HG03439 (cell line): Measurements from ENCODE around the gene KIRREL3.

Experiments used
- ATAC-seq: cut with Tn5 transposase; IDR thresholded peaks from one replicate; pipeline ENCODE4 v1.9.1; 2021; ENCODE audit warnings: mild to moderate bottlenecking, moderate library complexity; ENCODE audit not compliant: unreplicated experiment

The KIRREL3 gene

DNA sequence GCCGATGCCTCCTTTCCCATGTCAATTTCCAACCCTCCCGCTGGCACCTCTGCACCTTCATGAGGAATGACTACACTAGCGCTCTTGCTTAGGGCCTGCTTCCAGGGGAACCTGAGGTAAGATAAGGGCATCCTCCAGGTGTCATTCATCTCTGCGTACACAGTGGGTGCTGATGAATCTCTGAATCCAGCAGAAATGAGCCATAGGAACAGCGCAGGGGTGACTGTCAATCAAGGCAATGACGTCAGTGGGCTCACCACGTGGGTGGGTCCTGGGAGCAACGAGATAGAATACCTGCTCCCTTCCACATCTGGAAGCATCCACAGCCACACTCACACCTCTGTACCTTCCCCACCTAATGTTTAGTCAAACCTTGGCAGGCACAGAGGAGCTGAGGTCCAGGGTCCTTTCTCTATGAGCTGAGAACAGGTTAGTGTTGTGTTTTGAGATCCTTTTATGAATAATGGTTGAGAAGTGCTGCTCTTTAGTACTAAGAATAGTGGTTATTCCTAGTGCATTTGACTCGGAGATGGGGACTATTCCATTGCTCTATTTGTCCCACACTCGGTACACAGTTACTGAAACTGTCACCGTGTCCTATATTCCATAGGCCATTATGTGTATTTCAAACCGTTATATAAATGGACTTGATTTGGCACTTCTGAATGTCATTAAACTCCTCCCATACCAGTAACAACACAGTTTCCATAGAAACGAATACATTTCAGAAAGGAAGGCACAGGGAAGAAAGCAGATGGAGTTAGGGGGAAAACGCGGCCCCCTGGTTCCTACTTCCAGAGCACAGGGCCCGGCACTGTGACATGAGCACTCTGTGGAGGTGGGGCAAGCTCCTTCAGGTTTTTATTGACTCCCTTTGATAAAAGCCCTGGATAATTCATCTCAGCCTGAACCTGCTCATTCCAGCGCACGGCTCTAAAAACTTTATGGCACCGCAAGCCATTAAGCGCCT, 451.7 kb downstream of the KIRREL3 start:
- no peak for ATAC-seq

DNA sequence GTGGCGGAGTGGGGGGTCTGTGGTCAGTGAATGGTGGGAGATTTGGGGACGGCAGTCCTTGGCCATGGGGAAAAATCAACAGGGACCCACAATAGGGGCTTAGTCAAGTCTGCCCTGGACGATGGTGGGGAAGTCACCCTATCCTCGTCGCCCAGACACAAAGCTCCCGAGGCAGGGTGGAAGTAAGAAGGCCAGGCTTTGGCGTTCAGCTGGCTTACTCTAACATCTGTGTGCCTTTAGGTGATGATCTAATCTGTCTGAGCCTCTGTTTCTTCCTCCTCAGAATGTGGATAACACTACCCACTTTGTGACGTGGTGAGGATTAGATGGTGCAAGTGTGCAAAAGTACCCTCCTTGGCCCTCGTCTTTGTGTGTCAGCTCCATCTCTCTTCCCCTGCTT, 452.9 kb downstream of the KIRREL3 start:
- ATAC-seq = no peak

DNA sequence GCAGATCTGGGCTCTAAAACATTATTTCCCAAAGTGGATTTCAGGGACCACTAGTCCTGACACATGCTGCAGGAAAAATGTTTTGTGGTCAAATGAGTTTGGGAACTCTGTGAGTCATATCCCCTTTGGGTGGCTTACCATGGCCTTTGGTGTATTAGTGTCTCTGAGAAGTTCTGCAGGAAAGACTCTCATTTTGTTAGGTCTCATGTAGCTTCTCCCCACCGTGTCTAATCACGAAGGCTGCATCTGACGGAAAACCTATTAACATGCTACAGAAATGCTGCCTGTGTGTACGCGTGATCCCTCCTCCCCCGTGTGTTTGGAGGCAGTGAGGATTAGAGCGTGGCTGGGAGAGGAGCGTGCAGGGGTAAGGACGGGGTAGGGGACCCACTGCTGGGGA, 453.4 kb downstream of the KIRREL3 start:
- ATAC-seq = no peak

DNA sequence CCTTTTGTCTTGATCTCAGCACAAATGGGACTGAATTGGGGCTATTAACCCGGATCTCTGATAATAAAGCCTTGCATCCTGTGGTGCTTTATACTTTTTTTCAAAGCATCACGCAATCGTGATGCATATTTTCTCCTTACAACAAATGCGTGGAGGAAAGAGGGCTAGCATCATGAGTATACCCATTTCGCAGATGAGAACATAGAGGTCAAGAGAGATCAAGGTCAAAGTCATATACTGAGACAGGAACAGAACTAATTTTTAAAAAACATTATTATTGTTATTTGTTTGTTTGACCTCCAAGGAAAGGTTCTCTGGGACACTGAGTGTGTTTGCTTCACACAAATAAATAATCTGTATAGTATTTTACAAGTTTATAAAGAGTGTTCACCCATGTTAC, 453.9 kb downstream of the KIRREL3 start:
- ATAC-seq = no peak

DNA sequence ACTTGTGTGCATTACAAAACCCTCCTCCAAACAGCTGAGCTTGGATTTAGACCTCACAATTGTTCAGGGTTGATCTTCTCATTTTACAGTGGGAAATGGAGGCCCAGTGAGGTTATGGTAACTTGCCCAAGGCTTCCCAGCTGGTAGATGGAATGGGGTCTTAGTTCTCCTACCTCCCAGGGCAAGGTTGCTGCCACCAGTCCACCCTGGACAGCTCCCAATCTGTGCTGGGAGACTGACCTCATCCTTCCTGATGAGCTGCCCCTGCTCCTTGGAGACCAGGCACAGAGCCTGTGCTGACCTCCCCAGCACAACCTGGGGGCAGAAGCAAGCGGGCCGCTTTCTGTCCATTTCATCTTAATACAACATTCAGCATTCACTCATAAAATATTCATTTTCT, 454.4 kb downstream of the KIRREL3 start:
- no peak for ATAC-seq

- no peak for ATAC-seq
Measured at GRCh38 chr11:126545057-126545555, 455.5 kb downstream of the KIRREL3 start.

DNA sequence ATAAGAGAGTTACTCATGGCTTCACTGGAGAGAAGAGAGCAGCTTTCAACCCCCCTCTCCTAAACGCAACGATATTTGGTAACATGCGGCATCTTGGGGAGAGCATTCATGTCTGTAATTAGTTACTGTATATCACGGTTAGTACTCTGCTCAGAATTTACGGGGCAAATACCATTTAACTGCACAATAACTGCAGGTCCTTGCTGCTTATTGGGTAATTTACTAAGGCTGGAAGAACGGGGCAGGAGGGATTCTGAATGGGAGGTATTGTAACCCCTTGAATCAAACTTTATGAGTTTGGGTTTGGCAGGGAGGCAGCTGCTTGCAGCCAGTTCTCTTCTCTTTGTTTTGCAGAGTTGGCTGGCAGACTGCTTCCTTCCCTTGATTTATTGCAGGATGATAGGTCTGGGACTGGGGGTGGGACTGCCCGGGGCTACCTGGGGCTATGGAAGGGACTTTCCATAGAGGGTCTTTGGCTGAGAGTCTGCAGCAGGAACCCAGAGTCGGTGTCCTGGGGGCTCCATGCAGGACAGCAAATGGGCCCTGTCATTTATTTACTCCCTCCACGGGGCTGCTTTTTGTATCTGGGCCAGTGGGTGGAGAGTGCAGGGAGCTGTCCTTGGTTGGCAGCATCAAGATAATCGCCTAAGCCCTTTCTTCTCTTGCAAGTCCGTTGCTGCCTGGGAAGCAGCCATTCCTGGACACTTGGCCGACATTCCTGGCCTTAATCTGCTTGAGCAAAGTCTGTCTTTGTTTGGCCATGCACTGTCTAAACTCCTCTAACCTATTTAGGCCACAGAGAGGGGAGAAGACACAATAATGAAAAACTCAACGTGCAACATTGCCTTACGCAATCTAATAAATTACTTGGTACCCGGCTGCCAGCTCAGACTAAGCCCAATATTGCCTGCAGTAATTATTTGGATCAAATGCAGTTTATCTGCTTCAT, 456.2 kb downstream of the KIRREL3 start:
- no peak for ATAC-seq

DNA sequence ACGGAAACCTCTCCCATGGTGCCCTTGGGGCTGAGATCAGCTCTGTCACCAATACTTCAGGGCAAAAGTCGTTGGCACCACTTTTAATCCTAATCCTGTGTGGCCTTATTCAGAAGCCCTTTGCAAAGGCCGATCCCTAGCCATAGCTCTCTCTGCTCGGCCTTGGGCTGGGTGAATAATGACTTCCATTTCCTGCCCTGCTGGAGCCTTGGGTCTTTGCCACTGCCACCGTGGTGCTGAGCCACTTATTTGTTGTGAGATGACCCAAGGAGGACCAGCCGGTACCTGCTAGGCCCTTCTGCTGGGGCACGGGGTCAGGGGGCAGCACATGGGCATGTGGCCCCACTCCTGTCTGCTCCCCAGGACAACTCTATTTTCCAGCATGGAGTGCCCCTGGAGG, 456.9 kb downstream of the KIRREL3 start:
- no peak for ATAC-seq

GRCh38 chr11:126542334-126543015, 458.1 kb downstream of the KIRREL3 start:
- ATAC-seq = no peak

DNA sequence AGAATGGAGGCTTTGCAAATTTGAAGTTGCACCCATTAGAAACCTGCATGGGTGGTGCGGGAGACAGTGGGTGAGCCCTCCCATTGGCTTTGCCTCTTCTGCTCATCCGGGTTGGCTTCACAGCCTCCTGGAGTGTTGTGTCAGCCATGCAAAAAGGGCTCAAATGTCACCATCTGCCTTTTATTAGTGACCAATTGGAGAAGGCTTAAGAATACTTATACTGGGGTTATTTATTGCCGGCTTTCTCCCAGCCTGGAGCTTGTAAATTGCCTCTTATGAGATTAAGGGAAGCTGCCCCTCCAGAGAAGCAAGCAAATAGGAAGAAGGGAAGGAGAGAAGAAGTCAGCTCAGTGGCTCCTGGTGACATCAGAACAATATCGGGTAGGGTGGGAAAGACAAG, 462.5 kb downstream of the KIRREL3 start:
- no peak for ATAC-seq

- no peak for ATAC-seq
Measured at GRCh38 chr11:126537492-126537891, 463.1 kb downstream of the KIRREL3 start.

DNA sequence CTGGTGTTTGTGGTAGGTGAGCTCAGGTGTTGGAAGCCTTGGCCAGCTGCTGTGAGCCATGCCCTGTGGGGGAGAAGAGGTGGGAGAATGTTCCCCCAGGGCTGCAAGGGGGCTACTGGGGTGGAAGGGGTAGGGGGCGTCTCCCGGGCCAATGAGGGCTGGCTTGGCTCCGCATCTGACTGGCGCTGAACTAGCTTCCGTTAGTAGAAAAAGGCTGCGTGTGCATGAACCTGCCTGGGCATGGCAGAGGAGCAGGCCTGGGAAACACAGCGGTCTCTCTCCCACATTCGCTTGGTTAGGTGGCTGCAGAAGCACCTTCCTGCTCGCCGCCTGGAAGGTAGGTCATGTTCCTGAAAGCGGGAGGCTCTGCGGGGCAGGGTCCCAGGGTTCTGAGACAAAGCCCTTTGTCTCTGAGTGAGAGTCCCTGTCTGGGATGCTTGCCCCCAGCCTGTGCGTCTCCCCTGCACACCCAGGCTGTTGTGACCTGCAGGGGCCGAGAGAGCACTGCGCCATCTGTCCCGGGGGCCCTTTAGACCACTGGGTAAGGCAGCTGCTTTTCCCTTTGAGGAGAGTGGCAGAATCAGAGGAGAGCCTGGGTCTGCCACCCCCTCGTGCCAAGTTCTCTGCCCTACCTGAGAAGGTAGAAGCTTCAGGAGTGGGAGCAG, 466.3 kb downstream of the KIRREL3 start:
- no peak for ATAC-seq

DNA sequence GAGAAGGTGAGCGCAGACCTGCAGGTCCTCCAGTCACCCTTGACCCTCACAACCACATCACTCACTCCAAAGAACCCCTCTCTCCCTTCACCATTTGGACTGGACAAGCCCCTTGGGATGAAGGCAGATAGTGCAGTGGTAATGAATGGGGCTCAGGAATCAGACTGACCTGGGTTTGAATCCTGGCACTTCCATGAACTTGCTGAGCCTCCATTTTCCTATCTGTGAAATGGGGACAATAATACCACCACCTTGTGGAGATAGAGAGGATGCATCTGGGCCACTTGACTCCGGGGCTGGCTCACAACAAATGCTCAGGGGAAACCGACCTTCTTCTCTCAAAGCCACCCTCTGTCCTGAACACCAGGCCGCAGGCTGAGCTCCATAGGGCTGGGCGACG, 467.0 kb downstream of the KIRREL3 start:
- ATAC-seq = no peak

- no peak for ATAC-seq
Measured at GRCh38 chr11:126530416-126530815, 470.2 kb downstream of the KIRREL3 start.

- no peak for ATAC-seq
Measured at GRCh38 chr11:126529037-126529436, 471.5 kb downstream of the KIRREL3 start.

GRCh38 chr11:126528075-126528474, 472.5 kb downstream of the KIRREL3 start:
- ATAC-seq = no peak

DNA sequence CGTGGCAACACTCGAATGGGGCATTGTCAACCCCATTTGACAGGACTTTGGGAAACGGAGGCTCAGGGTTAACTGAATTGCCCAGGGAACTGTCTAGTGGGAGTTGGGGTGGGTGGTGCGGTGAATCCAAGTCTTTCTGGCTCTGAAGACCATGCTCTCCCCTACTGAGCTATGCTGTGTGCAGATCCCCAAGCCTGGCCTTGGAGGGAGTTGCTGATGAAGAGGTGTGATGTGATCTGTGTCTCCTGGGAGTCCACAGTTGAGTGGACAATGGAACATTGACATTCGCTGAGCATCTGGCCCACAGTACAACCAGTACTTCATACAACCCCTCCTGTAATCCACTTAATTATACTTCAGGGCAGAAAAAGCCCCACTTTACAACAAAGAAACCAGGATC, 472.9 kb downstream of the KIRREL3 start:
- no peak for ATAC-seq

GRCh38 chr11:126526471-126526870, 474.1 kb downstream of the KIRREL3 start:
- no peak for ATAC-seq

GRCh38 chr11:126525702-126526101, 474.9 kb downstream of the KIRREL3 start:
- no peak for ATAC-seq

GRCh38 chr11:126525216-126525615, 475.4 kb downstream of the KIRREL3 start:
- ATAC-seq = no peak
